GM18499 (cell line): ENCODE measurements around the gene IQGAP2.
"Not testable (repeated sequence)": the region's sequence is repeated elsewhere in the genome, so short reads cannot be mapped to it uniquely, and the experiment has no call there.

Experiments
- ATAC-seq: cut with Tn5 transposase; IDR thresholded peaks from one replicate; pipeline ENCODE4 v1.9.1; 2021; ENCODE audit warnings: moderate number of reproducible peaks; ENCODE audit not compliant: insufficient read depth, unreplicated experiment

The IQGAP2 gene

GRCh38 chr5:76590027-76590426 is 186.9 kb downstream of the IQGAP2 start:
- peak; percentile 94 for ATAC-seq

GRCh38 chr5:76591366-76591765 is 188.3 kb downstream of the IQGAP2 start:
- no peak for ATAC-seq

- no peak for ATAC-seq
Measured at GRCh38 chr5:76592692-76593091, 189.6 kb downstream of the IQGAP2 start.

GRCh38 chr5:76594107-76594506 is 191.0 kb downstream of the IQGAP2 start:
- no peak for ATAC-seq

- ATAC-seq: no peak
Measured at GRCh38 chr5:76595755-76596481, 192.8 kb downstream of the IQGAP2 start.

- ATAC-seq: no peak
Measured at GRCh38 chr5:76598531-76598930, 195.4 kb downstream of the IQGAP2 start.

GRCh38 chr5:76600716-76601115 is 197.6 kb downstream of the IQGAP2 start:
- ATAC-seq: no peak

- ATAC-seq: no peak
Measured at GRCh38 chr5:76601470-76601869, 198.4 kb downstream of the IQGAP2 start.

- ATAC-seq: no peak
Measured at GRCh38 chr5:76602094-76602726, 199.1 kb downstream of the IQGAP2 start.

GRCh38 chr5:76603991-76604390 is 200.9 kb downstream of the IQGAP2 start:
- ATAC-seq: not testable (repeated sequence)

GRCh38 chr5:76604838-76605237 is 201.8 kb downstream of the IQGAP2 start:
- ATAC-seq: no peak

GRCh38 chr5:76606701-76607100 is 203.6 kb downstream of the IQGAP2 start:
- ATAC-seq: no peak

GRCh38 chr5:76607353-76607871 is 204.3 kb downstream of the IQGAP2 start:
- no peak for ATAC-seq

GRCh38 chr5:76608833-76609232 is 205.7 kb downstream of the IQGAP2 start:
- ATAC-seq: no peak

GRCh38 chr5:76610196-76610595 is 207.1 kb downstream of the IQGAP2 start:
- ATAC-seq: no peak

GRCh38 chr5:76612942-76613341 is 209.9 kb downstream of the IQGAP2 start:
- ATAC-seq: no peak

- no peak for ATAC-seq
Measured at GRCh38 chr5:76615759-76616158, 212.7 kb downstream of the IQGAP2 start.

- ATAC-seq: no peak
Measured at GRCh38 chr5:76616206-76616605, 213.1 kb downstream of the IQGAP2 start.

- no peak for ATAC-seq
Measured at GRCh38 chr5:76617229-76617628, 214.1 kb downstream of the IQGAP2 start.

GRCh38 chr5:76617675-76618074 is 214.6 kb downstream of the IQGAP2 start:
- ATAC-seq: no peak

GRCh38 chr5:76620166-76620565 is 217.1 kb downstream of the IQGAP2 start:
- ATAC-seq: no peak

GRCh38 chr5:76622076-76622475 is 219.0 kb downstream of the IQGAP2 start:
- ATAC-seq: no peak
